ENCODE data around the gene ZBTB7B.

GRCh38 chr1:154974808-154975408 is 27.7 kb upstream of the ZBTB7B start:
- TF ChIP-seq SIN3A (IDR thresholded peaks at IDR 0.05; ENCODE audit: borderline replicate concordance, insufficient read depth, low read length) (peak; percentile 69; the same call in 1 of the 2 replicates), POLR2AphosphoS5 (IDR thresholded peaks at IDR 0.05; ENCODE audit: low read depth, low read length) (peak; percentile 63; the same call in 1 of the 2 replicates), REST (IDR thresholded peaks at IDR 0.05; ENCODE audit: insufficient read depth in 1 of 2, low read depth in 2 of 2, low read length in 2 of 2) (peak in 1 of 2 experiments; percentile 5; a peak in 1 of 4 replicates), TAF1 (IDR thresholded peaks at IDR 0.05; ENCODE audit: borderline replicate concordance, insufficient read depth, low read length) (peak; percentile 49)
